Neural cell (in vitro differentiated cells): ENCODE measurements around the gene ACVRL1. TPM values are rescaled to one million over a fixed set of nuclear protein-coding genes. Genes with fewer than 3 reads are reported as not detected.
A peak's percentile ranks its signal among the peaks of the same experiment; 100 is the strongest.

Experiments
- H2AFZ ChIP-seq: fragments of 200-600, 300-800 bp; sonication (generic), shearing (Covaris generic); 2 replicates; pipeline ENCODE4 v1.6.0; 2014; ENCODE audit warnings: low read depth, mild to moderate bottlenecking, antibody characterized with exemption, low read length, moderate library complexity
- H3F3A ChIP-seq: fragments of 200-600 bp; shearing (Covaris generic); 2 replicates; pipeline ENCODE4 v1.6.1; 2016; ENCODE audit warnings: mild to moderate bottlenecking, moderate library complexity, mixed read lengths, antibody characterized with exemption, low read length; ENCODE audit not compliant: insufficient read depth, poor library complexity, severe bottlenecking
- H3K27ac ChIP-seq: fragments of 200-600, 300-800 bp; sonication (generic), shearing (Covaris generic); 2 replicates; pipeline ENCODE4 v1.5.1; 2014; ENCODE audit warnings: mild to moderate bottlenecking, low read length, moderate library complexity
- H3K27me3 ChIP-seq: fragments of 300-800, 200-600 bp; sonication (generic), shearing (Covaris generic); 2 replicates; pipeline ENCODE4 v1.6.0; 2014; ENCODE audit warnings: mild to moderate bottlenecking, low read depth, low read length, moderate library complexity; ENCODE audit not compliant: insufficient read depth
- H3K36me3 ChIP-seq: fragments of 300-800, 200-600 bp; sonication (generic), shearing (Covaris generic); 2 replicates; pipeline ENCODE4 v1.5.1; 2014; ENCODE audit warnings: mild to moderate bottlenecking, antibody characterized with exemption, low read length, moderate library complexity; ENCODE audit not compliant: insufficient read depth
- H3K4me2 ChIP-seq: fragments of 300-800, 200-600 bp; sonication (generic), shearing (Covaris generic); 2 replicates; pipeline ENCODE4 v1.6.0; 2014; ENCODE audit warnings: mild to moderate bottlenecking, low read length
- H3K4me3 ChIP-seq: fragments of 300-800, 200-600 bp; sonication (generic), shearing (Covaris generic); 2 replicates; pipeline ENCODE4 v1.5.1; 2014; ENCODE audit warnings: mild to moderate bottlenecking, low read length, moderate library complexity
- H3K79me2 ChIP-seq: fragments of 200-600 bp; shearing (Covaris generic); replicated peaks from 2 replicates; pipeline ENCODE4 v1.6.0; 2014; ENCODE audit warnings: mild to moderate bottlenecking, low read length, moderate library complexity; ENCODE audit not compliant: insufficient read depth
- H3K9ac ChIP-seq: fragments of 300-800, 200-600 bp; sonication (generic), shearing (Covaris generic); 2 replicates; pipeline ENCODE4 v1.6.1; 2016; ENCODE audit warnings: mild to moderate bottlenecking, low read length, mixed read lengths
- H3K9me2 ChIP-seq: fragments of 200-600 bp; shearing (Covaris generic); 2 replicates; pipeline ENCODE4 v1.6.1; 2016; ENCODE audit warnings: mild to moderate bottlenecking, low read length, mixed read lengths; ENCODE audit not compliant: insufficient read depth
- H3K9me3 ChIP-seq: fragments of 200-600, 300-800 bp; sonication (generic), shearing (Covaris generic); 2 replicates; pipeline ENCODE4 v1.6.1; 2016; ENCODE audit warnings: mild to moderate bottlenecking, mixed run types, low read length, moderate library complexity, mixed read lengths
- H4K20me1 ChIP-seq: fragments of 200-600 bp; shearing (Covaris generic); 2 replicates; pipeline ENCODE4 v1.6.1; 2016; ENCODE audit warnings: mild to moderate bottlenecking, mixed run types; ENCODE audit not compliant: insufficient read depth
- EP300 ChIP-seq: fragments of 450-650 bp; conservative IDR thresholded peaks from 2 replicates; pipeline ENCODE4 v1.6.1; 2014; ENCODE audit warnings: antibody characterized with exemption, mild to moderate bottlenecking, moderate library complexity; ENCODE audit not compliant: poor library complexity, severe bottlenecking
- EZH2 ChIP-seq: fragments of 200-600, 300-800 bp; shearing (Covaris generic), sonication (generic); IDR thresholded peaks from 2 replicates; pipeline ENCODE4 v1.6.1; 2014; ENCODE audit warnings: antibody characterized with exemption, low read length, borderline replicate concordance, mild to moderate bottlenecking; ENCODE audit not compliant: insufficient read depth, poor library complexity, severe bottlenecking
- MXI1 ChIP-seq: fragments of 450-650 bp; conservative IDR thresholded peaks from 2 replicates; pipeline ENCODE4 v1.6.1; 2014; ENCODE audit warnings: antibody characterized with exemption, mild to moderate bottlenecking; ENCODE audit not compliant: poor library complexity, severe bottlenecking
- POLR2AphosphoS5 ChIP-seq: IDR thresholded peaks from 2 replicates; pipeline ENCODE4 v1.6.1; 2012
- RAD21 ChIP-seq: fragments of 450-650 bp; conservative IDR thresholded peaks from 2 replicates; pipeline ENCODE4 v1.6.1; 2014; ENCODE audit warnings: antibody characterized with exemption, mild to moderate bottlenecking, moderate library complexity
- SMC3 ChIP-seq: fragments of 450-650 bp; conservative IDR thresholded peaks from 2 replicates; pipeline ENCODE4 v1.6.1; 2014; ENCODE audit warnings: antibody characterized with exemption, mild to moderate bottlenecking, moderate library complexity; ENCODE audit not compliant: poor library complexity
- TAF1 ChIP-seq: IDR thresholded peaks from 2 replicates; pipeline ENCODE4 v1.6.1; 2012; ENCODE audit warnings: low read depth
- polyA plus RNA-seq: library from polyadenylated mRNA; depleted of rRNA; stranded (reverse); fragments of >200 nt; gene quantifications from 2 replicates; pipeline ENCODE4 v1.2.3, GENCODE V29; 2014
- TF ChIP-seq, protein P1 (sequence below): fragments of 450-650 bp; IDR thresholded peaks from 2 replicates; pipeline ENCODE4 v1.5.1; 2014; ENCODE audit warnings: antibody characterized with exemption, mild to moderate bottlenecking, moderate library complexity; ENCODE audit not compliant: poor library complexity, severe bottlenecking
- TF ChIP-seq, protein P2 (sequence below): IDR thresholded peaks from 2 replicates; pipeline ENCODE4 v1.6.1; 2012; ENCODE audit warnings: borderline replicate concordance

Gene ACVRL1
- polyA plus RNA-seq, 1 donor from 2014 or later: not detected

DNA sequence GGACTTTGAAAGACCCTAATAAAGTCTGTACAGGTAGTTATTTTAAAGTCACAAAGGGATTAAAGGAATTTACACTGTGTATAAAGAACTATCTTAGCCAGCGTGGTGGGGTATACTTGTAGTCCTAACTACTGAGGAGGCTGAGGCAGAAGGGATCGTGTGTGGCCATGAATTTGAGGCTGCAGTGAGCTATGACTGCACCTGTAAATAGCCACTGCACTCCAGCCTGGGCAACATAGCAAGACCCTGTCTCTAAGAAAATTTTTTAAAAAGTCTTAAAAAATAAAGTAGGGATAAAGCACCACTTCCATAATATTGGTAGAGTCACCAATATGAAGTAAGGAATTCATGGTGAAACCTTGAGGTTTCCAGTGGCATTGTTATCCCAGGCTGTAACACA, 62.3 kb downstream of the ACVRL1 start:
- Histone ChIP-seq H2AFZ (no peak overlapping the region), H3F3A (no peaks in the 10 kb centered on the region), H3K9me3 (no peaks in the 10 kb centered on the region), H3K79me2 (peaks cover 68% of the 10 kb centered on the region), H3K36me3 (no peaks in the 10 kb centered on the region), H3K27ac (no peak overlapping the region), H3K9ac (no peak overlapping the region), H3K4me3 (no peak overlapping the region), H3K27me3 (no peaks in the 10 kb centered on the region), H3K9me2 (no peaks in the 10 kb centered on the region), H4K20me1 (peaks cover 36% of the 10 kb centered on the region), H3K4me2 (no peak overlapping the region)
- TF ChIP-seq EP300 (no peak), TAF1 (no peak), MXI1 (no peak), EZH2 (no peak)
- TF ChIP-seq, protein P1, sequence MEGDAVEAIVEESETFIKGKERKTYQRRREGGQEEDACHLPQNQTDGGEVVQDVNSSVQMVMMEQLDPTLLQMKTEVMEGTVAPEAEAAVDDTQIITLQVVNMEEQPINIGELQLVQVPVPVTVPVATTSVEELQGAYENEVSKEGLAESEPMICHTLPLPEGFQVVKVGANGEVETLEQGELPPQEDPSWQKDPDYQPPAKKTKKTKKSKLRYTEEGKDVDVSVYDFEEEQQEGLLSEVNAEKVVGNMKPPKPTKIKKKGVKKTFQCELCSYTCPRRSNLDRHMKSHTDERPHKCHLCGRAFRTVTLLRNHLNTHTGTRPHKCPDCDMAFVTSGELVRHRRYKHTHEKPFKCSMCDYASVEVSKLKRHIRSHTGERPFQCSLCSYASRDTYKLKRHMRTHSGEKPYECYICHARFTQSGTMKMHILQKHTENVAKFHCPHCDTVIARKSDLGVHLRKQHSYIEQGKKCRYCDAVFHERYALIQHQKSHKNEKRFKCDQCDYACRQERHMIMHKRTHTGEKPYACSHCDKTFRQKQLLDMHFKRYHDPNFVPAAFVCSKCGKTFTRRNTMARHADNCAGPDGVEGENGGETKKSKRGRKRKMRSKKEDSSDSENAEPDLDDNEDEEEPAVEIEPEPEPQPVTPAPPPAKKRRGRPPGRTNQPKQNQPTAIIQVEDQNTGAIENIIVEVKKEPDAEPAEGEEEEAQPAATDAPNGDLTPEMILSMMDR: no peak
- TF ChIP-seq, protein P2, sequence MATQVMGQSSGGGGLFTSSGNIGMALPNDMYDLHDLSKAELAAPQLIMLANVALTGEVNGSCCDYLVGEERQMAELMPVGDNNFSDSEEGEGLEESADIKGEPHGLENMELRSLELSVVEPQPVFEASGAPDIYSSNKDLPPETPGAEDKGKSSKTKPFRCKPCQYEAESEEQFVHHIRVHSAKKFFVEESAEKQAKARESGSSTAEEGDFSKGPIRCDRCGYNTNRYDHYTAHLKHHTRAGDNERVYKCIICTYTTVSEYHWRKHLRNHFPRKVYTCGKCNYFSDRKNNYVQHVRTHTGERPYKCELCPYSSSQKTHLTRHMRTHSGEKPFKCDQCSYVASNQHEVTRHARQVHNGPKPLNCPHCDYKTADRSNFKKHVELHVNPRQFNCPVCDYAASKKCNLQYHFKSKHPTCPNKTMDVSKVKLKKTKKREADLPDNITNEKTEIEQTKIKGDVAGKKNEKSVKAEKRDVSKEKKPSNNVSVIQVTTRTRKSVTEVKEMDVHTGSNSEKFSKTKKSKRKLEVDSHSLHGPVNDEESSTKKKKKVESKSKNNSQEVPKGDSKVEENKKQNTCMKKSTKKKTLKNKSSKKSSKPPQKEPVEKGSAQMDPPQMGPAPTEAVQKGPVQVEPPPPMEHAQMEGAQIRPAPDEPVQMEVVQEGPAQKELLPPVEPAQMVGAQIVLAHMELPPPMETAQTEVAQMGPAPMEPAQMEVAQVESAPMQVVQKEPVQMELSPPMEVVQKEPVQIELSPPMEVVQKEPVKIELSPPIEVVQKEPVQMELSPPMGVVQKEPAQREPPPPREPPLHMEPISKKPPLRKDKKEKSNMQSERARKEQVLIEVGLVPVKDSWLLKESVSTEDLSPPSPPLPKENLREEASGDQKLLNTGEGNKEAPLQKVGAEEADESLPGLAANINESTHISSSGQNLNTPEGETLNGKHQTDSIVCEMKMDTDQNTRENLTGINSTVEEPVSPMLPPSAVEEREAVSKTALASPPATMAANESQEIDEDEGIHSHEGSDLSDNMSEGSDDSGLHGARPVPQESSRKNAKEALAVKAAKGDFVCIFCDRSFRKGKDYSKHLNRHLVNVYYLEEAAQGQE: no peak

DNA sequence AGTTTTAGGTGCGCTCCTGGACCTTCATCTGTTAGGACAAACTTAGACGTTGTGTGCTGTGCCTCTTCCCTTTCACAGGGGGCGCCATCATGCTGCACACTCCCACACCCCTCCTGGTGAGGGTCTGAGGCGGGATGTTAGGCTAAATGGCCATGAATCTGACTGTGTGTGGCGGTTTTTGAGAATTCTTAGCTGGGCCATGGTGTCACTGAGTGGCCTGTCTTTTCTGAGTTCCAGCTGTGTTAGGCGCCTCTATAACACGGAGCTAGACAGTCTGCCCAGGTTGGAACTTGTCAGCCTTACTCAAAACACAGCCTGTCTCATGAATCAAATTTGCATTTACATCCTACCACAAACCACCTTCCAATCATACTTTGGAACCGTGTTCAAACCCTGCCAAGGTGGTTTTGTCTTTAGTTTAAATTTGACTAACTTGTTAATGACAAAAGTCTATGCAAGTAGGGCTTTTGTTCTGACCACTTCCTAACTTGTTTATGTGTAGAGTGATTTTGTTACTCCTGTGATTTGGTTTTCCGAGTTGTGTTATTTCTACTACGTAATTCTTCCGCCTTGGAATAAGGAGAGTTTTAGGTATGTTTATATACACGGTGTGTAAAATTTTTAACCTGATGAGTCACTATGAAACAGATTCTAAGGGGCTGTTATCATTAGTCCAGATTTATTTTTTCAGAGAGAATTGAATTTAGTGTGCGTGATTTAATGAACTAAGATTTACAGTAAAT, 63.8 kb downstream of the ACVRL1 start:
- H3K9me2 ChIP-seq: no peaks in the 10 kb centered on the region
- peaks cover 41% of the 10 kb centered on the region for H4K20me1 ChIP-seq
- no peak overlapping the region for H3K27ac ChIP-seq
- no peak for TF ChIP-seq EP300
- TF ChIP-seq EZH2: no peak
- no peak for TF ChIP-seq TAF1
- TF ChIP-seq POLR2AphosphoS5: no peak
- TF ChIP-seq, protein P1: peak; percentile 35
- TF ChIP-seq RAD21: no peak
- TF ChIP-seq SMC3: no peak
- TF ChIP-seq MXI1: no peak
- no peaks in the 10 kb centered on the region for H3F3A ChIP-seq
- no peak overlapping the region for H3K4me2 ChIP-seq
- H3K4me3 ChIP-seq: no peak overlapping the region
- no peak overlapping the region for H2AFZ ChIP-seq
- H3K9me3 ChIP-seq: no peaks in the 10 kb centered on the region
- H3K79me2 ChIP-seq: peaks cover 54% of the 10 kb centered on the region
- H3K9ac ChIP-seq: no peak overlapping the region
- no peaks in the 10 kb centered on the region for H3K36me3 ChIP-seq
- H3K27me3 ChIP-seq: no peaks in the 10 kb centered on the region
